PC-3 (cell line): ENCODE data around the gene SLC26A11.

Experiments
- EZH2 ChIP-seq: fragments of 300-600 bp; sonication (generic); IDR thresholded peaks from one replicate; pipeline ENCODE4 v1.6.1; 2017; ENCODE audit warnings: antibody characterized with exemption, mild to moderate bottlenecking, low read length; ENCODE audit not compliant: unreplicated experiment
- TF ChIP-seq, protein P1 (sequence below): fragments of 300-600 bp; sonication (generic); conservative IDR thresholded peaks from 2 replicates; pipeline ENCODE4 v1.5.1; 2017; ENCODE audit warnings: antibody characterized with exemption, low read depth, mild to moderate bottlenecking, low read length

GRCh38 chr17:80251966-80252365, 31.7 kb downstream of the SLC26A11 start:
- TF ChIP-seq EZH2, result no peak
- TF ChIP-seq, protein P1, sequence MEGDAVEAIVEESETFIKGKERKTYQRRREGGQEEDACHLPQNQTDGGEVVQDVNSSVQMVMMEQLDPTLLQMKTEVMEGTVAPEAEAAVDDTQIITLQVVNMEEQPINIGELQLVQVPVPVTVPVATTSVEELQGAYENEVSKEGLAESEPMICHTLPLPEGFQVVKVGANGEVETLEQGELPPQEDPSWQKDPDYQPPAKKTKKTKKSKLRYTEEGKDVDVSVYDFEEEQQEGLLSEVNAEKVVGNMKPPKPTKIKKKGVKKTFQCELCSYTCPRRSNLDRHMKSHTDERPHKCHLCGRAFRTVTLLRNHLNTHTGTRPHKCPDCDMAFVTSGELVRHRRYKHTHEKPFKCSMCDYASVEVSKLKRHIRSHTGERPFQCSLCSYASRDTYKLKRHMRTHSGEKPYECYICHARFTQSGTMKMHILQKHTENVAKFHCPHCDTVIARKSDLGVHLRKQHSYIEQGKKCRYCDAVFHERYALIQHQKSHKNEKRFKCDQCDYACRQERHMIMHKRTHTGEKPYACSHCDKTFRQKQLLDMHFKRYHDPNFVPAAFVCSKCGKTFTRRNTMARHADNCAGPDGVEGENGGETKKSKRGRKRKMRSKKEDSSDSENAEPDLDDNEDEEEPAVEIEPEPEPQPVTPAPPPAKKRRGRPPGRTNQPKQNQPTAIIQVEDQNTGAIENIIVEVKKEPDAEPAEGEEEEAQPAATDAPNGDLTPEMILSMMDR, result no peak
